GM21390 (cell line): Measurements from ENCODE around the gene REEP5.
A peak's percentile ranks its signal among the peaks of the same experiment; 100 is the strongest.
"Not testable (repeated sequence)": the region's sequence is repeated elsewhere in the genome, so short reads cannot be mapped to it uniquely, and the experiment has no call there.

ENCODE experiments used
- ATAC-seq: cut with Tn5 transposase; IDR thresholded peaks from one replicate; pipeline ENCODE4 v1.9.1; 2021; ENCODE audit not compliant: unreplicated experiment

REEP5 gene

GRCh38 chr5:112892776-112893175, 29.3 kb downstream of the REEP5 start:
- ATAC-seq: no peak

- ATAC-seq: not testable (repeated sequence)
Observed at GRCh38 chr5:112892066-112892465, 30.0 kb downstream of the REEP5 start.

GRCh38 chr5:112886975-112887374, 35.1 kb downstream of the REEP5 start:
- ATAC-seq: no peak

GRCh38 chr5:112885001-112885400, 37.0 kb downstream of the REEP5 start:
- ATAC-seq: no peak

- no peak for ATAC-seq
Observed at GRCh38 chr5:112883192-112883591, 38.8 kb downstream of the REEP5 start.

- ATAC-seq: no peak
Observed at GRCh38 chr5:112880219-112880964, 41.6 kb downstream of the REEP5 start.

GRCh38 chr5:112878760-112879159, 43.3 kb downstream of the REEP5 start:
- no peak for ATAC-seq

- no peak for ATAC-seq
Observed at GRCh38 chr5:112878101-112878500, 43.9 kb downstream of the REEP5 start.

GRCh38 chr5:112876362-112876761, 45.7 kb downstream of the REEP5 start:
- no peak for ATAC-seq

GRCh38 chr5:112870966-112871365, 51.1 kb downstream of the REEP5 start:
- ATAC-seq: no peak

- ATAC-seq: peak; percentile 87
Observed at GRCh38 chr5:112869948-112870347, 52.1 kb downstream of the REEP5 start.

- no peak for ATAC-seq
Observed at GRCh38 chr5:112867411-112867810, 54.6 kb downstream of the REEP5 start.

GRCh38 chr5:112866739-112867138, 55.3 kb downstream of the REEP5 start:
- no peak for ATAC-seq

- ATAC-seq: no peak
Observed at GRCh38 chr5:112865128-112865527, 56.9 kb downstream of the REEP5 start.

- no peak for ATAC-seq
Observed at GRCh38 chr5:112863549-112863948, 58.5 kb downstream of the REEP5 start.

GRCh38 chr5:112862085-112862484, 59.9 kb downstream of the REEP5 start:
- no peak for ATAC-seq

GRCh38 chr5:112861638-112861985, 60.4 kb downstream of the REEP5 start:
- no peak for ATAC-seq

GRCh38 chr5:112860929-112861637, 60.9 kb downstream of the REEP5 start, which contains the start of gene SRP19:
SRP19 (plus strand) TSS chr5:112861287; CDS start chr5:112861377, 90 bp downstream.
- peak; percentile 97 for ATAC-seq

- ATAC-seq: not testable (repeated sequence)
Observed at GRCh38 chr5:112860571-112860928, 61.5 kb downstream of the REEP5 start.

- ATAC-seq: no peak
Observed at GRCh38 chr5:112857866-112858265, 64.2 kb downstream of the REEP5 start.

GRCh38 chr5:112854651-112855050, 67.4 kb downstream of the REEP5 start:
- ATAC-seq: no peak

GRCh38 chr5:112849912-112850311, 72.1 kb downstream of the REEP5 start:
- no peak for ATAC-seq
